ENCODE measurements around the gene STAT1.

STAT1 gene

GRCh38 chr2:191043438-191043837 is 29.5 kb upstream of the STAT1 start:
- no peak for DNase-seq (ENCODE audit: low read depth)
- H3K4me3 ChIP-seq (ENCODE audit: control insufficient read depth, low read depth, low read length) = no peak overlapping the region
- TF ChIP-seq CTCF (IDR thresholded peaks at IDR 0.05; ENCODE audit: control insufficient read depth, insufficient read depth, low read depth, low read length, missing control alignments) = no peak

DNA sequence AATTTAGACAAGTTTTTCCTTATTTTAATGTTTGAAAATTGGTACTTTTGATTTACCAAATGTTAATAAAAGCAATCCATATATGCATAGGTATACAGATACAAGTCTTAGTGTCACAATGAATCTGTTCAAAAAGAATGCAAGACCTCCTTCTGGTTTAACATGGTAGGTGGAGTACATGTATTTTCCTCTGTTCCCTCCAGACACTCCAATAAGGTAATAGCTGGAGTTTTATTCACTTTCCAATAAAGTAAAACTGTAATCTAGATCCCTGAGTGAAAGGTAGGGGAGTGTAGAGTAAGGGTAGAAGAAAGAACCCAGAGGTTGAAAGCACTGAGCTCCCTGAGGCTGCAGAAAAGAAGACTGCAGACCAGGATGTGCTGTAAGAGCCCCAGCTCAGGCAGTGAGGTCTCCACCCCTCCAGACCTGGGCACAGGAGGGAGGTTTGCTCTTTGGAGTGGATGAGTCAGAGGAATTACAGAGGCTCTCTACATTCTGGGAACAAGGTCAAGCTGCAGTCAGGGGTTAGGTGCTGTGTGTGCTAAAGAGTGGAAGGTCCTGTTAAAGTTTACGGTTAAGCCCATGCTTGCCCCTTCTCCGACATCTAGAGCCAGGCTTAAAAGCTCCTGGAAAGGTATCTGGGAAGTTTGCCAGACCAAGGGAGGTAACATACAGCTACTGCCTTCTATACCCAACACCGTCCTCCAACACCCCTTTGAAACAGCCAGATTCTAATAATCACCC is 27.6 kb upstream of the STAT1 start:
- DNase-seq (ENCODE audit: low read depth) = no peak
- H3K4me3 ChIP-seq (ENCODE audit: control insufficient read depth, low read depth, low read length) = no peak overlapping the region
- no peak for TF ChIP-seq CTCF (IDR thresholded peaks at IDR 0.05; ENCODE audit: control insufficient read depth, insufficient read depth, low read depth, low read length, missing control alignments)

GRCh38 chr2:191039616-191040015 is 25.6 kb upstream of the STAT1 start:
- DNase-seq (ENCODE audit: low read depth) = no peak
- no peak overlapping the region for H3K4me3 ChIP-seq (ENCODE audit: control insufficient read depth, low read depth, low read length)
- TF ChIP-seq CTCF (IDR thresholded peaks at IDR 0.05; ENCODE audit: control insufficient read depth, insufficient read depth, low read depth, low read length, missing control alignments) = no peak

GRCh38 chr2:191038741-191039140 is 24.8 kb upstream of the STAT1 start:
- H3K4me3 ChIP-seq (ENCODE audit: control insufficient read depth, low read depth, low read length) = no peak overlapping the region
- TF ChIP-seq CTCF (IDR thresholded peaks at IDR 0.05; ENCODE audit: control insufficient read depth, insufficient read depth, low read depth, low read length, missing control alignments) = no peak
- DNase-seq (ENCODE audit: low read depth) = no peak

DNA sequence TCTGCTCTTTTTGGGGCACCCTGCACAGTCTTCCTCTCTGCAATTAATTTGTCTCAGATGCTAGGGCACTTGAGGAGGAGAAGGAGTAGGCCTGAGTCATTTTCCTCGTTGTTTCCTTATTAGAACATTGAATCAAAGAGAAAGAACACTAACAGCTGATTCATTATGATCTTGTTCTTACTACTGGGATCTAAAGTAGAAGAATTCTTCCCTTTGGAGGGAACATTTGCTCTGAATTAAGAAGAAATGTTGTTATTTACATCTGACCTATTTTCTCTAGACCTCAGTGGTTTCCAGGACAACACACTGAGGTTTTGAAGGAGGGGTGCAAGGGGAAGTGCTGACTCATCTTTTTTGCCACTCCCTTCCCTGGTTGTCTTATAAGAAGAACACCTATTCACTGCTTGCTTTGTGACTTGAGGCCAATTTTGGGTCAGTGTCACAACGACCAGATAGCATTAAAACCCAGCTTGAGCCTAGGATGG is 24.3 kb upstream of the STAT1 start:
- TF ChIP-seq CTCF (IDR thresholded peaks at IDR 0.05; ENCODE audit: control insufficient read depth, insufficient read depth, low read depth, low read length, missing control alignments) = no peak
- peak; percentile 74 for DNase-seq (ENCODE audit: low read depth)

GRCh38 chr2:191037351-191037750 is 23.4 kb upstream of the STAT1 start:
- no peak for TF ChIP-seq CTCF (IDR thresholded peaks at IDR 0.05; ENCODE audit: control insufficient read depth, insufficient read depth, low read depth, low read length, missing control alignments)
- H3K4me3 ChIP-seq (ENCODE audit: control insufficient read depth, low read depth, low read length) = no peak overlapping the region

More for the DNA sequence above, 24.3 kb upstream of the STAT1 start:
- H3K4me3 ChIP-seq (ENCODE audit: control insufficient read depth, low read depth, low read length) = no peak overlapping the region

More at GRCh38 chr2:191037351-191037750, 23.4 kb upstream of the STAT1 start:
- no peak for DNase-seq (ENCODE audit: low read depth)
